HL-60/S4 (cell line): ENCODE measurements around the gene SPATA9.
"Not testable (repeated sequence)": the region's sequence is repeated elsewhere in the genome, so short reads cannot be mapped to it uniquely, and the experiment has no call there.

Experiments
- in situ Hi-C: fragments of 300-500 bp; cut with MboI; formaldehyde crosslinking; loops from 2 replicates; pipeline ENCODE4 v1.14.3; 2022; ENCODE audit warnings: low sequenced_read_pairs

Gene SPATA9

GRCh38 chr5:95718203-95718602, 35.4 kb upstream of the SPATA9 start:
- in situ Hi-C loops, result no loop called here

GRCh38 chr5:95717439-95717838, 34.6 kb upstream of the SPATA9 start:
- in situ Hi-C loops, result no loop called here

DNA sequence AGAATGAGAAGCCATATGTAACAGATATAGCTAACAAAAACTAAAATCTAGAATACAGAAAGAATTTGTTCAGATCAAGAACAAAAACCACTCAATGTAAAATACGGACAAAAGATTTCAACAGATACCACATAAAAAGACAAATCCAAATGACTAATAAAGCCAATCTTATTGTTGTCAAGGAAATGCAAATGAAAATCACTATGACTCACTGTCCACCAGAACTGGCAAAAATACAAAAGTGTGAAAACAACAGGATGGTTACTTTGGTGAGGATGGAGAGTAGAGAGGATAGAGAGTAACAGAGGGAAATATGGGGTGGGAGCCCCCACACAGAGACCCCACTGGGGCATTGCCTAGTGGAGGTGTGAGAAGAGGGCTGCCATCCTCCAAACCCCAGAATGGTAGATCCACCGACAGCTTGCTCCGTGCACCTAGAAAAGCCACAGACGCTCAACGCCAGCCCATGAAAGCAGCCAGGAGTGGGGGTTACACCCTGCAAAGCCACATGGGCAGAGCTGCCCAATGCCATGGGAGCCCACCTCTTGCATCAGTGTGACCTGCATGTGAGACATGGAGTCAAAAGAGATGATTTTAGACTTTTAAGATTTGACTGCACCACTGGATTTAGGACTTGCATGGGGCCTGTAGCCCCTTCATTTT, 33.1 kb upstream of the SPATA9 start:
- in situ Hi-C loops, result no loop called here

DNA sequence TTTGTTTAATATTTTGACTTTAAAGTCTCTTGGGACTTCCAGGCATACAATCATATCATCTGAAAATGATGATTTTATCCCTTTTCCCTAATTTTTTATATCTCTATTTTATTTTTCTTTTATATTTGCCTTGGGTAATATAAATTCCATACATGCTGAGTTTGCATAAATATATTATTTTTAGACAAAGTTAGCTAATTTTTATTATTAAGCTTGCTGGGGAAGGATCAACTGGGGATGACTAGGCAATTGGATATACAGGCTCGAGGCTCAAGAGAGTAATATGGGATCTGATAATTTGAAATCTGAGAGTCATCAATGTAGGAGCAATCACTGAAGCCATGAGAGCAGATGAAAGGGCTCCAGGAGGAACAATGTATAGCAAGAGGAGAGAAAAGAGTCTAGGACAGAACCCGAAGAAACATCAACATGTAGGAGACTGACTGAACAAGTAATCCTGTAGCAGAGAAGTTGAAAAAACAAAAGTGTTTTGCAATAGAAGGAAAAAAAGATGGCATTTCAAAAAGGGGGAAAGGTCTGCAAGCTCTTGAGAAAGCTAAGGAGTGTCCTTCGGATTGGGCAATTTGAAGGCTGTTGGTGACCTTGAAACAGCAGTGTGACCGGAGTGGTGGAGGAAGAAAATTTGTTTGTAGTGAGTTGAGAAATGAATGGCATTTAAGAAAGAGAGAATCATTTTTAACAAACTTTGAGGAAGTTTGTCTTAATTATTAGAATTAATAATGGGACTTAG, 31.3 kb upstream of the SPATA9 start:
- in situ Hi-C loops, result no loop called here

- in situ Hi-C loops, result not testable (repeated sequence)
Measured at GRCh38 chr5:95713246-95713645, 30.5 kb upstream of the SPATA9 start.

DNA sequence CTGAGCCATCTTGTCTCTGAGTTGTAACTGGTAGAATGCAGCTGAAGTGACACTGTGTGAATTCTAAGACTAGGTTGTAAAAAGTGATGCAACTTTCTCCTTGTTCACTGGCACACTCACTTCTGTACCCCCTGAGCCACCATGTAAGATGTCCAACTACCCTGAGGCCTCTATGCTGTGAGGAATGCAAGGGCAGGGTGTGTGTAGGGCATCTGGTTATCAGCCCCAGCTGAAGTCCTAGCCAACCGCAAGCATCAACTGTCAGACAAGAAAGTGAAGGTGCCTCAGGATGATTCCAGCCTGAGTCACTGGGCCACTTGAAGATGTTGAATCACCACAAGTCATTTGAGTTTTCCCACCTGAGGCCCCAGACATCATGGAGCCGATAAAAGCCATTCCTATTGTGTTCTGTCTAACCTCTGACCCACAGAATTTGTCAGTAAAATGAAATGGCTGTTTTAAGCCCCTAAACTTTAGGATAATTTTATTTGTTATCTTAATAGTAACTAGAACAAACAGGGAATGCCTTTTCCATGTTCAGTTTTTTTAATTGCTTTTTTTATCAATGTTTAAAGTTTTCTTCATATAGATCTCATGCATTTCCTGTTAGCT, 29.7 kb upstream of the SPATA9 start:
- in situ Hi-C loops, result no loop called here

DNA sequence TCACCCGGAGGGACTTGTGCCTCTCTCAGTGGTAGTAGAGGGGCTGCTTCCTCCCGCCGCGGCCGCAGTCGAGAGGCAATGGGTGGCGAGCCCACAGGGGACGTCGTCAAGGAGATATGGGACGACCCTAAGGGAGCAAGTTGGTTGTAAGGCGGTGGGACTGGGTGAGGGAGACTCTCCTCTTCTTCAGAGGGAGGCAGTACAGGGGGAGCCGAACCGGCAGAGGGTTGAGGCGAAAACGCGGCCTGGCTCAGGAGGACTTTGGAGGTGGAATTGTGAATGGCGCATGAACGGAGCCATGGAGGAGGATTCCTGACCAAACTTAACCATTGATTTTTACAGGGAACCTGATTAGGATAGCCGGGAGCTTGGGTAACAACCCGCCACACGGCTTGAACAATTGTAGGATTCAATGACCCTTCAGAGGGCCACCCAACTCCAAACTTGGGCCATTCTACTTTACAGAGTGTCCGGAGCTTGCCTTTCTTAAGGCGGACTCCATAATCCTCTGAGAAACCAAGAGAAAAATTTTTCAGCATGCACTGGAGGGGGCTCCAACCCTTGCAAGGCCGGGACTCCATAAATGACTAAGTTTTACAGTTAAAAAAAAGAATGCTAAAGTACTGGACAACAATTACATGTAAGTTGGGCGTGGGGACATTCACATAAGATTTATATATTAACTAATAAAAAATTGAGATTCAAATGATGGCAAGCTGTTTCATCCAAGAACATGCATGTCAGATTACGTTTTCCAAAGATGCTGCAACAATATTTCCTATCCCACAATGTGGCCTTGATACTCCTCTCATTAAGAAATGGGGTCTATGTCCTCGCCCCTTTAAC, 28.9 kb upstream of the SPATA9 start:
- in situ Hi-C loops, result no loop called here

DNA sequence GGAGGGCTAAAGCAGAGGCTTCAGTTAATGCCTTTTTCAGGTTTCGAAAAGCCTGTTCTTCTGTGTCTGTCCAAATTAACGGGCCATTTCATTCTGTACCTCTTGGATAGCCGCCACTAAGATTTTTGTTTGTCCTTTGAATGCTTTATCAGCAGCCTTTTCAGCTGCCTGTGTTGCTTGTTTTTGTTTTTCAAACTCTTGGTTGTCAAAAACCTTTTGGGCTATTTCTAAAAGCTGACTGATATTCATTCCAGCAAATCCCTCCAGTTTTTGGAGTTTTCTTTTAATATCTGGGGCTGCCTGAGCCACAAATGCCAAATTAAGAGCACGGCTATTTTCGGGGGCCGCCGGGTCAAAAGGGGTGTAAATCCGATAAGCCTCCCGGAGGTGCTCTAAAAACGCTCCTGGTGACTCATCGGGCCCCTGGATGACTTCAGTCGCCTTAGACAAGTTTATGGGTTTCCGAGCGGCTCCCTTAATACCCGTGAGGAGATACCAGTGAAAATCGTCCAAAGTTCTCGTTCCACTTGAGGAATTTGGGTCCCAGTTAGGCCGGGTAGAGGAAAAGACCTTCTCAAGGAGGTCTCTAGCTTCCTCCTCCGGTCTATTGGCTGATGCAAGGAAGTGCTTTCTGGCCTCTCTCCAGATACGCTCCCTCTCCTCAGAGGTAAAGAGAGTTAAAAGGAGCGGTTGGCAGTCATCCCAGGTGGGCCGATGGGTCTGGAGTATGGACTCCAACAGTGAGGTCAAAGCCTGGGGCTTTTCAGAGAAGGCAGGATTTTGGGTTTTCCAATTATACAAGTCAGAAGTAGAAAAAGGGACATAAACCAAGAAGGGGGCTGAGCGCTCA, 28.1 kb upstream of the SPATA9 start:
- in situ Hi-C loops, result not testable (repeated sequence)

GRCh38 chr5:95709967-95710650, 27.3 kb upstream of the SPATA9 start:
- in situ Hi-C loops, result no loop called here

- in situ Hi-C loops, result no loop called here
Measured at GRCh38 chr5:95708876-95709275, 26.1 kb upstream of the SPATA9 start.

DNA sequence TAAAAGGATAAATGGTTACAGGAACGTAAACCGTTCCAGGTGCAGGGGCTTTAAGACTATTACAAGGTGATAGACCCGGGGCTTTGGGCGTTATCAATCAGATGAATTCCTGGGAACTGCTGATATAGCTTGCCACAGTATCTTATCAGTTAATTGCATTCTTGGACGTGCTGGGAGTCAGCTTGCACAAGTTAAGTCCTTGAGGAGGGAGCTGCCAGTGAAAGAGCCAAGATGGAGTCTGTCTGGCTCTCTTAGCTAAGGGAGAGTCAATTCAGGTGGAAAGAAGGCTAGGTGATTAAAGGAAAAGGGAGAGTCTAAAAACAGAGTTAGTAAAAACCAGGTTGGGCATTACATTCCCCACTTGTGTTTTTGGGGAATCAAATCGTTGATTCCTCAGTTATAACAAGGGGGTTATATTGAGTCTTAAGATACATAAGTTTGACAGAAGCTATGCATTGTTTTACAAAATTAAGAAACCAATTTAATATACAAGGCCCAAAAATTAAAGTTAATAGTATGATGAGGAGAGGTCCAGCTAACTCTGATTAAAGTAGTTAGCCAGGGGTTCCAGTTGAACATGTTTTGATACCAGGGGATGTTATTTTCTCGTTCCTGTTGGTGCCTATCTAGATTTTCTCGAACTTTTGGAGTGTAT, 24.9 kb upstream of the SPATA9 start:
- in situ Hi-C loops, result not testable (repeated sequence)

GRCh38 chr5:95707055-95707454, 24.3 kb upstream of the SPATA9 start:
- in situ Hi-C loops, result no loop called here

GRCh38 chr5:95706196-95706595, 23.4 kb upstream of the SPATA9 start:
- in situ Hi-C loops, result not testable (repeated sequence)

DNA sequence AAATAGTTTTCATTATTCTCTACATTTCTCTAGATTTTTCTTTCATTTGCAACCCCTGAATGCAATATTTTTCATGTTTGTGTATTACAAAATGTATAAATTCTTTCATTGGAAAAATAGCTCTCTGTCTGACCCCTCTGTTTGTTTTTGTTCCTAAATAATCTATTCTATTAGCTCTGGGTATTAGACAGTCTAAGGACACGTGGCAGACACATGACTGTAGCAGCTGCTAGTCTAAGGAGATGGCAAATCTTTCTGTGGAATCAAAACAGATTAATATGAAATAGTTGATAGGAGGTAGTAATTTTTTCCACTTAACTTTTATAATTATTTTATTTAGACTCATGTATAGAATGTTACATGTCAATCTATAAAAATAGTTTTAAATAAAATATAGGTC, 21.4 kb upstream of the SPATA9 start:
- in situ Hi-C loops, result no loop called here

DNA sequence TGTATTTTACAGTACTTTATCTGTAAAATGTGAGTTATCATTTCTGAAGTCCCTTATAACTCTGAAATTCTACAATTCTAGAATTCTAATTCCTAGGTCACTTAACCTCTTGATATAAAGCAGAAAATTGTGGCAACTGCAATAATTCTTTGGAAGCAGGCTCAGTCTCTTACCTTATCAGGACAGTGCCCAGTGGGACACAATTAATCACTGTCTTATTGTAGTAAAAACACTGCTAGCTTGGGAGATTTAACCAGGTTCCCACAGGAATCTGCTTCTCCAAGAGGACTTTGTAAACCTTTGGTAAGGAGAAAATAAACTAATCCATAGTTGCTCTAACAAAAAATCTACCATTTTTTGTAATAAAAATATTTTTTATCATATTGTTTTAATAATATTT, 18.3 kb upstream of the SPATA9 start:
- in situ Hi-C loops, result no loop called here

DNA sequence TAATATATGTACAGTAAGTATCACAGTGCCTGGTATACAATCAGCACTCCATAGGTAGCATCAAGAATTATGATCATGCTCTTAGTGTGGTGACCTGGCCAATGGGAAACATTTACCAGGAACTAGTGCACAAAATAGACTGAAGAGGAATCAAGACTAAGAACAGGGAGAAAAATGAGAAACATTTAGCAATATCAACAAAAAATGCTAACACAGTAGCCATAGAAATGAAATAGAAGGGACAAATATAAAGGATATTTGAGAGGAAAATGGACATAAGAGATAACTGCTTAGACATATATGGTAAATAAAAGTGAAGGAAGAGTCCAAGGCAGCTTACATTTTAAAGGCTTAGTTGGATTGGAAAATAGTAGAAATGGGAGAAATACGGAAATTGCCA, 16.5 kb upstream of the SPATA9 start:
- in situ Hi-C loops, result no loop called here

- in situ Hi-C loops, result no loop called here
Measured at GRCh38 chr5:95697781-95698681, 15.2 kb upstream of the SPATA9 start.

DNA sequence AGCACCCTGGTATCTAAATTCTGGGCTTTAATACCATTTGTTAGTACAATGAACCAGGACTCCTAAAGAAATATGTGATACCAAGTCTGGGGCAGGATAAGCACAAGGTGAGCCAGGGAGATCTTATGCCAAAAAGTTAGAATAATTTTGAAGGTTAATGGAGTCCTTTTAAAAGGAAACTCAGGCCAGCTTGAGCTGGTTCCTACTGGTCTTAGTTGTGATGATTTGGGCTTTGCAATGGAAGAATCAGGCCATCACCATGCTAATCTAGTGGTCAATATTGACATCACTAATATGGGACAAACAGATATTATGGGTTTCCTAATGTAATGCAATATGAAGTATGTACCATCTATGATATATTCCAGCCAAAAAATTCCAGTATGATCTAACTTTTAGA, 7.5 kb upstream of the SPATA9 start:
- in situ Hi-C loops, result no loop called here
